GM21423 (cell line): ENCODE results near the gene DMPK.
A peak's percentile ranks its signal among the peaks of the same experiment; 100 is the strongest.

Experiments
- ATAC-seq: cut with Tn5 transposase; IDR thresholded peaks from one replicate; pipeline ENCODE4 v1.9.1; 2021; ENCODE audit warnings: mild to moderate bottlenecking, moderate library complexity; ENCODE audit not compliant: unreplicated experiment

Gene DMPK

GRCh38 chr19:45789035-45789786 lies 6.9 kb upstream of the DMPK start:
- ATAC-seq = no peak

GRCh38 chr19:45786533-45786894 lies 4.2 kb upstream of the DMPK start:
- ATAC-seq = no peak

GRCh38 chr19:45785781-45786532 lies 3.7 kb upstream of the DMPK start:
- no peak for ATAC-seq

GRCh38 chr19:45785097-45785496 lies 2.8 kb upstream of the DMPK start:
- no peak for ATAC-seq

GRCh38 chr19:45784096-45784495 lies 1.8 kb upstream of the DMPK start:
- no peak for ATAC-seq

- ATAC-seq = no peak
Observed at GRCh38 chr19:45782820-45783785, 813 bp upstream of the DMPK start.

- ATAC-seq = no peak
Observed at GRCh38 chr19:45781214-45782161, 802 bp downstream of the DMPK start.

GRCh38 chr19:45780448-45781213 lies 1.7 kb downstream of the DMPK start:
- ATAC-seq = no peak

GRCh38 chr19:45780146-45780447 lies 2.2 kb downstream of the DMPK start:
- ATAC-seq = no peak

- ATAC-seq = peak; percentile 71
Observed at GRCh38 chr19:45779231-45780145, 2.8 kb downstream of the DMPK start.

GRCh38 chr19:45778010-45778661 lies 4.2 kb downstream of the DMPK start:
- no peak for ATAC-seq

- no peak for ATAC-seq
Observed at GRCh38 chr19:45777395-45777961, 4.8 kb downstream of the DMPK start.

- ATAC-seq = no peak
Observed at GRCh38 chr19:45774765-45775164, 7.5 kb downstream of the DMPK start.

- ATAC-seq = no peak
Observed at GRCh38 chr19:45773384-45773783, 8.9 kb downstream of the DMPK start.

- no peak for ATAC-seq
Observed at GRCh38 chr19:45772912-45773311, 9.4 kb downstream of the DMPK start.

GRCh38 chr19:45772130-45772840 lies 10.0 kb downstream of the DMPK start:
- ATAC-seq = no peak

GRCh38 chr19:45771311-45771933 lies 10.9 kb downstream of the DMPK start:
- ATAC-seq = no peak
